CD4-positive, alpha-beta T cell treated with Interleukin-6 for 4 hours (primary cell): ENCODE data around the gene KCNJ12.
"Not testable (repeated sequence)": the region's sequence is repeated elsewhere in the genome, so short reads cannot be mapped to it uniquely, and the experiment has no call there.

Experiments
- DNase-seq: peaks from one replicate; pipeline ENCODE4 v3.0.0-alpha.2; 2020; ENCODE audit warnings: mixed read lengths

The KCNJ12 gene

DNA sequence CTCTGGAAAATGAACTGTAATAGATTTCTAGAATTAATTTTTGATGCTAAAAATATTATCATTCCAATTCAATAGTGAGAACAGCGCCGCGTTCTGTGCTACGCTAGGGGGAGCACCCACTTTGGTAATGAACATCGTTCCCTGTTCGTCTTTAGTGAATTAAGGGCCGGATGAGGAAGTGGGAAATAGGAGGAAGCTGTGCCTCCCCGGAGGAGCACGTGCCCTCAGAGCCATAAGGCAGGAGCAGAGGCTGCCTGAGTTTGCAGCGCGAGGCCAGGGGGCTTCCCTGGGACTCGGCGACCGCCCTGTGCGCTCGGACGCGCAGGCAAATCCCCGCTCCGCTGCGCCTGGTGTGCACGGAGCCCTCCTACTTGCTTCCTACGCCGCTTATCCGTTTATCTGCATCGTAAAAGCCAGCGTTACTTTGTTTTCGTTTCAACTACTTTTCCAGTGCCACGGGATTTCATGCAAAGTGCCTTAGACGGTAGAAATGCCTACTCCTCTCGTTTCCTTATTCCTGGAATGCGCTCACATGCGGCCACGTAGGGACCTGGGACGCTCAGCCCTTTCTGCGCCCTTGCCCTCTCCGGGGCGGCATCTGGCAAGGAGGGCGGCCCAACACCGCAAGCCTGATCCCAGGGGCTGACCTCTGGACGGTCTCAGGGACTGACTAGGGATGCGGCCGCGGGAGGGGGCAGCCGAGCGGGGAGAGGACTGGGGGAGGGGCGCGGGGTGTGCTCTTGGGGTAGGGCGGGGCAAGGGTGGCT lies 76.4 kb downstream of the KCNJ12 start:
- DNase-seq, result peak; percentile 60

DNA sequence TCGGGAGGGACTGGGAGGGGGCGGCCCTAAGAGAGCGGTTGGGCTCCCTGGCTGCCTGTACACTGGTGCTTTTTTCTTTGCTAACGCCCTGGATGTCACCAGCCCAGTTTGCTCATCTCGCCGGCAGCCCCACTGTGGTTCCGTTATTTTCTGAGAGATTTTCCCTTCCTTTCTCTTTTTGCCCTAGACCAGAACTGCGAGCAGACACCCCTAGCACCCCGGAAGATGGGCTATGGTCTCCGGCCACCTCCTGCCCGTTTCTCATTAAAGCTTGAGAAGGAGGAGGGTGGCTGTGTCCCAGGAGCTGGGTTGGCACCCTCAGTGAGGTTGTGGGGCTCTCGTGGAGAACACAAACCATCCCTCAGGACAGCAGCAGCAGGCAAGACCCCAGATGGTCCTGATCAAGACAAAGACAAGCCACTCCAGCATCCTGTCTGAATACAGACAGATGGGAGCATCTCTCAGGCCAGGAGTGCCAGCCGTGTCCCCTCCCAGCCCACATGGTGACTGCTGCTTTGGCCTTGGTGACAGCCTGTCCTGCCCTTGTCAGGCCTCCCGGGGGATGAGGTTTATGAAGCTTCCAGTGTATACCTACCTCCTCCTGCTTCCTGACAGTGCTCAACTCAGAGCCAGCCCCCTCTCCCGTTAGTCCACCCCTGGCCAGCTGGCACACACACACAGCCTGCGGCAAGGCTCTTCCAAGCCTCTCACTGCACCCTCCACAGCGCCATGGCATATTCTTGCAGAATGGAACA lies 77.2 kb downstream of the KCNJ12 start:
- DNase-seq, result no peak

- not testable (repeated sequence) for DNase-seq
Measured at GRCh38 chr17:21454006-21454405, 77.8 kb downstream of the KCNJ12 start.

DNA sequence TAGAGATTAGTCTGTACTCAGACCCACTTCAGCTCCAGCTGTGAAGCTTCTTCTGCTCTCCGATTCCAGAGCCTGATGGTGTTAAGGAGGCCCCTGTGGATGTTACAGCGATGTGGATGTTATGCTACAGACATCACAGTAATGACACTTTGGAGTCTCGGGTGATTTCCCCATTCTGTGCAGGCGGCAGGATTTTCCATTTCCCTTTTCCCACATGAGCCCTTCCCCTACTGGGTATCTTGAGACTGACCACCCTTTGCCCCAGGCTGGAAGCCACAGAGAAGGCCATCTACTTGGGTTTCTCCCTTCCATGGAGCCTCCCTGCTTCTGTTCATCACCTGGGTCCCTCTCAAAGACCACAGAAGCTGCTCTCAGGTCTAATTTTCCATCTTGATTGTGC lies 78.3 kb downstream of the KCNJ12 start:
- DNase-seq, result no peak

GRCh38 chr17:21455761-21456160 lies 79.6 kb downstream of the KCNJ12 start:
- no peak for DNase-seq

DNA sequence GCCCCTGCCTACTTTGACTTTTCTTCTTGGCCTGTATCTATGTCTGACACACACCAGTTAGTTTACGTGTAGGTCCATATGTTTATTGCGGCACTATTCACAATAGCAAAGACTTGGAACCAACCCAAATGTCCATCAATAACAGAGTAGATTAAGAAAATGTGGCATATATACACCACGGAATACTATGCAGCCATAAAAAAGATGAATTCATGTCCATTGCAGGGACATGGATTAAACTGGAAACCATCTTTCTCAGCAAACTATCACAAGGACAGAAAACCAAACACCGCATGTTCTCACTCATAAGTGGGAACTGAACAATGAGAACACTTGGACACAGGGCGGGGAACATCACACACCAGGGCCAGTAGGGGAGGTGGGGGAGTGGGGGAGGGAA lies 80.3 kb downstream of the KCNJ12 start:
- not testable (repeated sequence) for DNase-seq

GRCh38 chr17:21457051-21458026 lies 81.2 kb downstream of the KCNJ12 start:
- DNase-seq, result peak; percentile 94

GRCh38 chr17:21458054-21458453 lies 81.9 kb downstream of the KCNJ12 start:
- no peak for DNase-seq

DNA sequence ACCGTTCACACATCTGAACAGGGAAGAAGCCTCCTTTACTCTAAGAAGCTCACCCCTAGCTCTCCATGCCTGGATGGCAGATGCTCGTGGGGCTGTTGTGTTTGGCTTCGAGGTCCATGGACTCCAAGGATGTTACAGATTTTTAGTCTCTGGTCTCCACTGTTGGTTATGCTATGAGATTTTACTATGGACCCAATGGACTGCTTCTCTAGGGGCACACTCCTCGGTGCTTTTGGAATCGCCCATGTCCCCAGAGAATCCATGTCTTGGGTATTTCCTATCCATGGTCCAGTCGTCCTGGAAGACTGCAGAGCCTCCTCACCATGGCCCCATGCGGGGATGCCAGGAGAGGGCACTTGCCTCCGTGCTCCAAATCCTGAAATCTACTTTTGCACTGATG lies 83.4 kb downstream of the KCNJ12 start:
- no peak for DNase-seq

DNA sequence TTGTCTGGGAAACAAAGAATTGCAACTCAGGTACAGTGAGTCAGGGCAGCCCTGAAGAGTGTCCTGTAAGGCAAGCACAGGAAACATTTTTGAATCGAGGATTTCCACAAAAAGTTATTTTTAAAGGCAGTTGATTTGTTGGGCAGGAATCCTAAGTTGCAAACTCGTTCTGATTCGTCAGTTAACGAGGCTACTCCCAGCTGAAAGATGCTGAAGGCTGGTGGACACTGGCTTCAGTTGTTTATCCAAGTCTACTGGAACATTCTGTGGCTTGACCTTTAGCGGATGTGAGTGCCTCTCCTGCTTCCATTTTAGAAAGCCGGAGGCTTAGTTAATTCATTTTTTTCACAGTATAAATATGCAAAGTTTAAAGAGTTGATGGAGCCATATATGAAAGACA lies 84.2 kb downstream of the KCNJ12 start:
- DNase-seq, result no peak

DNA sequence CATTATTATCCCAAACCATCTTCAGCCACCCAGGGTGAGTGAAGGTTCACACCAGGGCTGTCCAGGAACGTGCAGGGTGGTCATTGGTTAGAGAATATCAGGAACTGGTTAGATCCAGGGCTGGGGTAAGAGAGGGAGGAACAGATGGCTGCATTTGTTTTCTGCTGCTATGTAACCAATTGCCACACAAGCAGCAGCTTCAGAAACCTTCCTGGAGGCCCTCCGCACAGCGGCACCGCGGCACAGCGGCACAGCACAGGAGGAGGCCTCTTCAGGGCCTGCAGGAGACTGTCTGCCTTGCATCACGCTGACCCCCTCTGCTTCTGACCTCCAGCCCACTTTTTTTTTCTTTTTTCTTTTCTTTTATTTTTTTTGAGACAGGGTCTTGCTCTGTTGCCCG lies 86.1 kb downstream of the KCNJ12 start:
- DNase-seq, result no peak

DNA sequence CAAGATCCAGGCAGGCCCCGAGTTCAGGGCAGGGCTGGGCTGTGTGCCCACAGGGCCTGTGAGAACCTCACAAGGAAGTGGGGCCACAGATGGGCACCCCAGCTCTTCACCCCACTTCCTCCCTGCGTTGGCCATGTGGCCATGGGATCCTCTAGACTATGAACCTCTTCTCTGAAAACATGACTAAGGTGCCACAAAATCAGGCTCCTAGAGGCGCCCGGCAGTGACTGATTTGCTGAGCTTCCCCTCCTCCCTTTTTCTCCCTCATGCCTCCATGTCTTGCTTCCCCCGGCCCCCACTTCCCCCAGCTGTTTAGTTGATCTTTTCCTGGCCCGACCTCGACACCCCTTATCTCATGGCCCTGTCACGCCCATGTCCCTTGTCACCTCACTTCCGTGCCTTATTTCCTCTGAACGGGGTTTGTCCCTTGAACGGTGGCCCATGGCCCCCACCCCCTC lies 87.1 kb downstream of the KCNJ12 start:
- peak; percentile 9 for DNase-seq

DNA sequence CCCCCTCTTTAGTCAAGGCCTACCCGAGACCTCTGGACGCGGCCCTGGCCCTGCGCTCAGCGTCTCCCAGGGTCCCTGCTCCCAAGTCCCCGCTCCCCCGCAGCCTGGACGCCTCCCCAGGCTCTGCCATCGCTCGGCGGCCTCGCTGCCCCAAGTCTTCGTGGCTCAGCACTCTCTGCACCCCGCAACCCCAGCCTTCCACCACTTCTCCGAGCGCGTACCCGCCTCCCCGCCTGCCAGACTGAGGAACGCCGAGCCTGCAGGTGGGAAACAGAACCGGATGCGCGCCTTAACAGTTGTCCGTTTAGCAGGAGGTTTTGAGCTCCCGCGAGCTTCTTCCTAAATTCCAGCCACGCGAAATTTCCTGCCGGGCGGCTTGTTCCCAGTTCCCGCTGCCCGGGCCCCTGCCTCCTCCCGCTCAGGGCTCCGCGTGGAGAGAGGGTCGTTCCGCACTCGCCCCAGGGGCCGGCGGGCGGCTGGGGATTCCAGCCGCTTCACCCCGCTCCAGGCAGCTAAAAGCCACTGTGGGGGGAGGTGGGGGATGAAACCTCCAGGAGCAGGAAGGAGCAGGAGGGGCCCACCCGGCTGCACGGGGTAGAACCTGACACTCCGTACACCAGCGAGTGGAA lies 87.7 kb downstream of the KCNJ12 start:
- no peak for DNase-seq

GRCh38 chr17:21464611-21465021 lies 88.5 kb downstream of the KCNJ12 start:
- no peak for DNase-seq

- no peak for DNase-seq
Measured at GRCh38 chr17:21466550-21466949, 90.4 kb downstream of the KCNJ12 start.

DNA sequence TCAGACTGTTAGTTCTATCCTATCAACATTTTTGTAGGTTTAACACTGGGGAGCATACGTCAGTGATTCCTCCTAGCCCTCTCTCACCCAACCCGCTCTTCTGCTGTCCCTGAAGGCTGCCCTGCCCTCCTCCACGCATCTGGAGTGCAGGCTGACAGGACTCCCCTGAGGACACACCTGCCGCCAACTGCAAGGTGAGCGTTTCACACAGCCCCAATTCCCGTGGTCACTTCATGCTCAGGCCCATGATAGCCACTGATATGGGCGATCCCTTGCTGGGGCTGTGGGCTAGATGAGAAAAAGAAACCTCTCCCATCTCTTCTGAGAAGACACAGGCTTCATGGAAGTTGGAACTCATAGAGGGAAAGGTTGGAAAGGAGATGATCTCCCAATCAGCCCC lies 91.0 kb downstream of the KCNJ12 start:
- no peak for DNase-seq

DNA sequence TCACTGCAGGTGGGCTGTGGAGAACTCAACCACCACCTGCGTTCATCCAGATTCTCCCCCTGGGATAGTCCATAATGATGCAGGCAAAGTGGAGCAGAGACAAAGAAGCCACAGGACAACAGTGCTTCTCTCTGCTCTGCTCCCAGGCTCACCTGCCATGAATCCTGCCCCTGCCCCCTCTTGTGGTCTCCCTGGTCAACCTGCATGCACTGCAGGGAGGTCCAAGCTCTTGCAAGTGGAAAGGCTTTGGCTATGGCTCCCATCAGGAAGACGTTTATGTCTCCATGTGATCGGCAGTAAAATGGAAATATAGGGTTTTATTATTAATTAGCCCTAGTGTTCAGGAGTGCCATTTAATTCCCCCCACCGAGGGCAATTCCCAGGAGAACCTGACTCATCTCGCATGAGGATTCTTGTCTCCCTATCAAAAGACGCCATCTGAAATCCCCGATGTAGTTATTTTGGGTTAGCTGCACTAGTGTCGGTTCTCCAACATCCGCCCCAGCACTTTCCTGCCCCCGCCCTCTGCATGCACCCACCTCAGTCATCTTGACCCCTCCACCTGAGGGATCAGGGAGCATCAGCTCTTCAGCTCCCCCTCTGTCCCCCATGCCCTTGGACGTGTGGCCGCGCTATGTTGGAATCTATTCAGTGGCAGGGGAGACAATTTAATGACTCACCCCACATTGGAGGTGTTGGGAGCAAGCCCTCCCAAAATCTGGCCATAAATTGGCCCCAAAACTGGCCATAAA lies 91.8 kb downstream of the KCNJ12 start:
- DNase-seq, result no peak
